ENCODE measurements around the gene CCDC146.
"Not testable (repeated sequence)": the region's sequence is repeated elsewhere in the genome, so short reads cannot be mapped to it uniquely, and the experiment has no call there.

DNA sequence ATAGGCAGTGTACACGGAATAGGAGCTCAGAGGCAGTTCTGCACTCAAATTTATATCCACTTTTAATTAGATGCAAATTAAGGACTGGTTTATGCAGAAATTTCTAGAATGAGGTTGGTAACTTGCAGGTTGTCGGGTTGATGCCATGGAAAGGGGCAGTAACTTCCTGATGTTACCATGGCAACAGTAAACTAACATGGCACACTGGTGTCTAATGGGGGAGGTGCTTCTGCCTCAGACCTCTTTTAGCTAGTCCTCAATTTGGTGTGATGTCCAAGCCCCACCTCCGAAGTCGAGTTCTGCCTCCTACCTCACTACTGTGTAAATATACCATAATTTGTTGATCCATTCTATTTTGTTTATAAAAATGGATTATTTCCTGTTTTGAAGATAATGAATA, 52.0 kb downstream of the CCDC146 start:
- TF ChIP-seq, protein P1, sequence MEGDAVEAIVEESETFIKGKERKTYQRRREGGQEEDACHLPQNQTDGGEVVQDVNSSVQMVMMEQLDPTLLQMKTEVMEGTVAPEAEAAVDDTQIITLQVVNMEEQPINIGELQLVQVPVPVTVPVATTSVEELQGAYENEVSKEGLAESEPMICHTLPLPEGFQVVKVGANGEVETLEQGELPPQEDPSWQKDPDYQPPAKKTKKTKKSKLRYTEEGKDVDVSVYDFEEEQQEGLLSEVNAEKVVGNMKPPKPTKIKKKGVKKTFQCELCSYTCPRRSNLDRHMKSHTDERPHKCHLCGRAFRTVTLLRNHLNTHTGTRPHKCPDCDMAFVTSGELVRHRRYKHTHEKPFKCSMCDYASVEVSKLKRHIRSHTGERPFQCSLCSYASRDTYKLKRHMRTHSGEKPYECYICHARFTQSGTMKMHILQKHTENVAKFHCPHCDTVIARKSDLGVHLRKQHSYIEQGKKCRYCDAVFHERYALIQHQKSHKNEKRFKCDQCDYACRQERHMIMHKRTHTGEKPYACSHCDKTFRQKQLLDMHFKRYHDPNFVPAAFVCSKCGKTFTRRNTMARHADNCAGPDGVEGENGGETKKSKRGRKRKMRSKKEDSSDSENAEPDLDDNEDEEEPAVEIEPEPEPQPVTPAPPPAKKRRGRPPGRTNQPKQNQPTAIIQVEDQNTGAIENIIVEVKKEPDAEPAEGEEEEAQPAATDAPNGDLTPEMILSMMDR (conservative IDR thresholded peaks at IDR 0.05): not testable (repeated sequence)
- TF ChIP-seq ZFX (IDR thresholded peaks at IDR 0.05): not testable (repeated sequence)

Data from C4-2B (cell line).